B cell (primary cell): ENCODE measurements around the gene PGBD5. TPM values are rescaled to one million over a fixed set of nuclear protein-coding genes. Genes with fewer than 3 reads are reported as not detected.

ENCODE experiments used
- ATAC-seq: fragments of 200-7000 bp; cut with Tn5 transposase; one replicate; pipeline ENCODE4 v1.10.0; 2021; ENCODE audit warnings: low read depth, mild to moderate bottlenecking, moderate number of reproducible peaks, moderate library complexity
- CTCF ChIA-PET: fragments of 350-600 bp; sonication (Branson Sonifier 250); formaldehyde crosslinking; loops from one replicate; lab custom pipeline; 2021; ENCODE audit warnings: antibody characterized with exemption, inconsistent platforms; lab: Charles Lee
- POLR2A ChIA-PET: fragments of 350-600 bp; sonication (Branson Sonifier 250); formaldehyde crosslinking; loops from one replicate; lab custom pipeline; 2021; ENCODE audit warnings: antibody characterized with exemption; lab: Charles Lee
- DNase-seq: peaks from one replicate; pipeline ENCODE4 v3.0.0; 2013
- H2AFZ ChIP-seq: 2 replicates; pipeline ENCODE4 v1.6.1; 2012; ENCODE audit warnings: mild to moderate bottlenecking, low read depth, low read length; ENCODE audit not compliant: insufficient read depth, poor library complexity, severe bottlenecking
- H3K27ac ChIP-seq, 2 donors: 1 replicate in 1 of 2; 2 replicates in 1 of 2; pipeline ENCODE4 v1.5.1; 2012 to 2013; ENCODE audit warnings: low read length in 2 of 2, mild to moderate bottlenecking in 2 of 2, moderate library complexity in 1 of 2
- H3K27me3 ChIP-seq, 4 experiments: fragments of 200-600 bp in 1 of 4; sonication (generic) in 1 of 4; replicated peaks in 1 of 4; 1 replicate in 2 of 4; 2 replicates in 2 of 4; pipeline versions ENCODE4 v1.6.1 to v1.7.0; 2013 to 2016; ENCODE audit warnings: low read length in 3 of 4, mild to moderate bottlenecking in 2 of 4, mixed read lengths in 1 of 4, moderate library complexity in 1 of 4; ENCODE audit not compliant: insufficient read depth in 4 of 4, control insufficient read depth in 3 of 4; ENCODE audit errors: control extremely low read depth in 1 of 4
- H3K36me3 ChIP-seq, 2 experiments: replicated peaks in 1 of 2; 1 replicate in 1 of 2; 2 replicates in 1 of 2; pipeline versions ENCODE4 v1.6.1 to v1.7.1; 2013; ENCODE audit warnings: low read length in 1 of 2; ENCODE audit not compliant: insufficient read depth in 2 of 2, control insufficient read depth in 1 of 2; ENCODE audit errors: control extremely low read depth in 1 of 2, extremely low read depth in 1 of 2
- H3K4me1 ChIP-seq, 2 donors: fragments of 200-600 bp in 1 of 2; sonication (generic) in 1 of 2; 1 replicate in 1 of 2; 2 replicates in 1 of 2; pipeline versions ENCODE4 v1.5.1 to v1.6.1; 2013 to 2017; ENCODE audit warnings: low read length in 2 of 2; ENCODE audit not compliant: control insufficient read depth in 2 of 2, insufficient read depth in 2 of 2
- H3K4me2 ChIP-seq: replicated peaks from 2 replicates; pipeline ENCODE3; 2012; ENCODE audit warnings: mild to moderate bottlenecking, low read depth, low read length; ENCODE audit not compliant: poor library complexity, severe bottlenecking
- H3K4me3 ChIP-seq, 5 experiments: fragments of 200-600 bp in 1 of 5; sonication (generic) in 1 of 5; 1 replicate in 3 of 5; 2 replicates in 2 of 5; pipeline versions ENCODE4 v1.5.1 to v1.7.0; 2011 to 2016; ENCODE audit warnings: low read length in 4 of 5, mild to moderate bottlenecking in 4 of 5, low read depth in 2 of 5, control low read depth in 1 of 5, moderate library complexity in 1 of 5; ENCODE audit not compliant: insufficient read depth in 1 of 5; ENCODE audit errors: control extremely low read depth in 1 of 5, extremely low read depth in 1 of 5
- H3K79me2 ChIP-seq: fragments of 200-600 bp; sonication (generic); one replicate; pipeline ENCODE4 v1.6.0; 2016; ENCODE audit warnings: low read length; ENCODE audit not compliant: control insufficient read depth, insufficient read depth
- H3K9ac ChIP-seq: fragments of 200-600 bp; sonication (generic); 2 replicates; pipeline ENCODE4 v1.6.1; 2017; ENCODE audit warnings: mild to moderate bottlenecking, low read length, moderate library complexity
- H3K9me3 ChIP-seq, 3 donors: one replicate each; pipeline versions ENCODE4 v1.6.1 to v1.7.1; 2013; ENCODE audit warnings: low read length in 2 of 3; ENCODE audit not compliant: control insufficient read depth in 2 of 3, insufficient read depth in 1 of 3; ENCODE audit errors: control extremely low read depth in 1 of 3
- H4K20me1 ChIP-seq: 2 replicates; pipeline ENCODE4 v1.6.0; 2012; ENCODE audit warnings: mild to moderate bottlenecking, low read length; ENCODE audit not compliant: insufficient read depth, control insufficient read depth, poor library complexity, severe bottlenecking
- H3K27ac Mint-ChIP-seq: one replicate; pipeline ENCODE4 v1.8.0; 2021; ENCODE audit warnings: mixed read lengths
- H3K27me3 Mint-ChIP-seq: one replicate; pipeline ENCODE4 v1.8.0; 2021; ENCODE audit warnings: mixed read lengths
- H3K4me1 Mint-ChIP-seq: one replicate; pipeline ENCODE4 v1.8.0; 2021; ENCODE audit warnings: mixed read lengths
- H3K4me3 Mint-ChIP-seq: one replicate; pipeline ENCODE4 v1.8.0; 2021; ENCODE audit warnings: mixed read lengths
- H3K9me3 Mint-ChIP-seq: one replicate; pipeline ENCODE4 v1.8.0; 2022; ENCODE audit warnings: mixed read lengths; ENCODE audit not compliant: insufficient read depth
- EZH2 ChIP-seq: IDR thresholded peaks from 2 replicates; pipeline ENCODE4 v1.6.1; 2012; ENCODE audit warnings: borderline replicate concordance, low read depth, mild to moderate bottlenecking, moderate library complexity, low read length; ENCODE audit not compliant: insufficient read depth, poor library complexity, severe bottlenecking
- WGBS: methylation state at CpG from one replicate; pipeline ENCODE4 v1.1.5; 2013; ENCODE audit warnings: missing lambda C conversion rate; ENCODE audit not compliant: insufficient coverage; 5-methylcytosine and 5-hydroxymethylcytosine counted together
- intact Hi-C: fragments of 100-400 bp; cut with micrococcal nuclease; formaldehyde crosslinking; loops from one replicate; pipeline ENCODE4 v1.10.0; 2022
- polyA plus RNA-seq: library from polyadenylated mRNA; depleted of rRNA; stranded (reverse); fragments of >200 nt; gene quantifications from 2 replicates; pipeline ENCODE4 v1.2.3, GENCODE V29; 2012
- total RNA-seq, 2 donors: library from RNA; stranded (reverse); fragments of 120-200 nt in 1 of 2; gene quantifications; 1 replicate in 1 of 2; 2 replicates in 1 of 2; pipeline versions ENCODE4 v1.2.3 to v1.2.4, GENCODE V29; 2013 to 2022
- TF ChIP-seq, protein P1 (sequence below): fragments of 200-600 bp; IDR thresholded peaks from one replicate; pipeline ENCODE4 v1.8.0; 2022; ENCODE audit warnings: antibody characterized with exemption, mild to moderate bottlenecking

The PGBD5 gene
- total and polyA plus RNA-seq, 2 donors (not counting 1 experiment from before 2014, with no cell fraction given) = 0.07 TPM; not detected in 1

DNA sequence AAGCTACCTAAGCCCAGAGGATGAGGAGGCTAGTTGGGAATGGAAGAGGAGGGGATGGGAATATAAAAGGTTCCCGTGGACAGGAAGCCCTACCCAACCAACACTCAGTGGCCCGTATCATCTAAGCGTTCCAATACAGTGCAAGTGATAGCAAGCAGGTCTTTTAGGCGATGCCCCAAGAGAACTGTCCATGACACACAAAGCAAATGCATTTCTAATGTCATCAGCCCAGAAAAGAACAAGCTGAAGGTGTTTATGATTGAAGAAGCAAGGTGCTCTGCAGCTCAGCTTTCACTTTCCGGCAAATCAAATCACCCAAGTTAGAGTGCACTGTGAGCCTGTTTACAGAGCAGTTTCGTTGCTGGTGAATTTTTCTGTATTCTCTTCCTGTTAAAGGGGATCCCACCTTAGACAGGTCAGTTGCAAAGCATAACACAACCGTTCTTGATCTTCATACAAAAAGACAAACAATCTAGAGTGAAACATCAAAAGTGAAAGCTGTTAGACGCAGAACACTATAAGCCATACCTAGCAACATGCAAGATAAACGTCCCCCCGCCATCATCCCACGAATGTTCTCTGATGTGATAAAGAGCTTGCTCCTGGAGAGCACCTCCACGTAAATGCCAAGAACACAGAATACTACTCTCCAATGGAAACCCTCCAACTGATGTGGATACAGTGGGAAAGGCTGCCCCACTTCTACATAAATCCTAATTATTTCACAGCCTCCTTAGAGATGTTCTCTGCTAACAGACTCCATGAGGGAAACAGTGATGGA is 54.0 kb downstream of the PGBD5 start:
- H3K36me3 ChIP-seq = no peaks in the 10 kb centered on the region
- H3K9me3 ChIP-seq = no peaks in the 10 kb centered on the region
- H3K4me3 Mint-ChIP-seq = no peak overlapping the region
- peaks cover 0 to 3% (median 0%) of the 10 kb centered on the region in 4 experiments for H3K27me3 ChIP-seq
- intact Hi-C loops = no loop called here
- no peak overlapping the region for H3K4me2 ChIP-seq
- no peaks in the 10 kb centered on the region for H3K79me2 ChIP-seq
- H3K27ac Mint-ChIP-seq = no peak overlapping the region
- H3K27ac ChIP-seq = no peak overlapping the region
- peaks cover 16% of the 10 kb centered on the region for H3K27me3 Mint-ChIP-seq
- DNase-seq (no peak), ATAC-seq (no peak)
- H3K4me1 Mint-ChIP-seq = no peaks in the 10 kb centered on the region
- no peak overlapping the region for H3K9ac ChIP-seq
- TF ChIP-seq, protein P1, sequence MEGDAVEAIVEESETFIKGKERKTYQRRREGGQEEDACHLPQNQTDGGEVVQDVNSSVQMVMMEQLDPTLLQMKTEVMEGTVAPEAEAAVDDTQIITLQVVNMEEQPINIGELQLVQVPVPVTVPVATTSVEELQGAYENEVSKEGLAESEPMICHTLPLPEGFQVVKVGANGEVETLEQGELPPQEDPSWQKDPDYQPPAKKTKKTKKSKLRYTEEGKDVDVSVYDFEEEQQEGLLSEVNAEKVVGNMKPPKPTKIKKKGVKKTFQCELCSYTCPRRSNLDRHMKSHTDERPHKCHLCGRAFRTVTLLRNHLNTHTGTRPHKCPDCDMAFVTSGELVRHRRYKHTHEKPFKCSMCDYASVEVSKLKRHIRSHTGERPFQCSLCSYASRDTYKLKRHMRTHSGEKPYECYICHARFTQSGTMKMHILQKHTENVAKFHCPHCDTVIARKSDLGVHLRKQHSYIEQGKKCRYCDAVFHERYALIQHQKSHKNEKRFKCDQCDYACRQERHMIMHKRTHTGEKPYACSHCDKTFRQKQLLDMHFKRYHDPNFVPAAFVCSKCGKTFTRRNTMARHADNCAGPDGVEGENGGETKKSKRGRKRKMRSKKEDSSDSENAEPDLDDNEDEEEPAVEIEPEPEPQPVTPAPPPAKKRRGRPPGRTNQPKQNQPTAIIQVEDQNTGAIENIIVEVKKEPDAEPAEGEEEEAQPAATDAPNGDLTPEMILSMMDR = no peak
- no peak for TF ChIP-seq EZH2
- H4K20me1 ChIP-seq = no peaks in the 10 kb centered on the region
- no peaks in the 10 kb centered on the region for H3K4me1 ChIP-seq
- ChIA-PET POLR2A (no interaction called here), CTCF (no interaction called here)
- WGBS = 89% methylated on average over 8 of the region's 12 CpGs
- no peaks in the 10 kb centered on the region for H3K9me3 Mint-ChIP-seq
- no peak overlapping the region for H3K4me3 ChIP-seq
- H2AFZ ChIP-seq = no peak overlapping the region

DNA sequence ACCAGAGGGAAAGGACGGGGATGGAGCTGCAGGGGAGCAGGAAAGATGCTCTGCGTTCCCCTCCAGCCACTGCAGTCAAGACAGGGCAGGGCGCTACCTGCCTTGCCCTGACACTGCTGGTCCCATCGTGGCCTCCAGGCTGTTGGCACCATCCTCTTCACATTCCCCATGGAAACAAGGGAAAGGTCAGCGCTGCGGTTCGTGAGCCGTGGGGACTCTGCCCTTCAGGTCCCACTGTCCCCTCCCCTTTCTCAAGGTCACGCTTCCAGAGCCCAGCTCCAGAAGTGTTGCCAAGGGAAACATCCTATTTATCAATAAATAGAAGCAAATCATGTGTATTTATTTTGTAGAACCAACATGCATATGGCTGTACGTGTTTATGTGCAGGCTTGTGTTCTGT is 56.0 kb downstream of the PGBD5 start:
- Histone ChIP-seq H3K79me2 (no peaks in the 10 kb centered on the region), H3K9ac (no peak overlapping the region), H2AFZ (no peak overlapping the region), H3K4me2 (no peak overlapping the region), H3K4me3 (no peak overlapping the region), H3K4me1 (no peaks in the 10 kb centered on the region), H3K27ac (no peak overlapping the region), H3K36me3 (no peaks in the 10 kb centered on the region), H3K27me3 (no peaks in the 10 kb centered on the region), H3K9me3 (no peaks in the 10 kb centered on the region), H4K20me1 (no peaks in the 10 kb centered on the region)
- CTCF ChIA-PET = no interaction called here
- Mint-ChIP-seq H3K4me1 (no peaks in the 10 kb centered on the region), H3K9me3 (no peaks in the 10 kb centered on the region), H3K4me3 (no peak overlapping the region), H3K27me3 (peaks cover 18% of the 10 kb centered on the region), H3K27ac (no peak overlapping the region)
- ATAC-seq (no peak), DNase-seq (no peak)
- intact Hi-C loops = no loop called here
- TF ChIP-seq, protein P1 = no peak
- no peak for TF ChIP-seq EZH2
- 83% methylated on average over 4 of the region's 10 CpGs for WGBS
- POLR2A ChIA-PET = no interaction called here
